Dermis blood vessel endothelial cell (primary cell): ENCODE measurements around the gene COQ10A. TPM values are rescaled to one million over a fixed set of nuclear protein-coding genes. Genes with fewer than 3 reads are reported as not detected.

Experiments
- DNase-seq: peaks from one replicate; pipeline ENCODE4 v3.0.0; 2010
- total RNA-seq: library from RNA; depleted of rRNA; stranded (reverse); fragments of >200 nt; gene quantifications from 2 replicates; pipeline ENCODE4 v1.2.3, GENCODE V29; 2014

The COQ10A gene
- total RNA-seq: 8.4 and 10.0 TPM in 2 replicates

DNA sequence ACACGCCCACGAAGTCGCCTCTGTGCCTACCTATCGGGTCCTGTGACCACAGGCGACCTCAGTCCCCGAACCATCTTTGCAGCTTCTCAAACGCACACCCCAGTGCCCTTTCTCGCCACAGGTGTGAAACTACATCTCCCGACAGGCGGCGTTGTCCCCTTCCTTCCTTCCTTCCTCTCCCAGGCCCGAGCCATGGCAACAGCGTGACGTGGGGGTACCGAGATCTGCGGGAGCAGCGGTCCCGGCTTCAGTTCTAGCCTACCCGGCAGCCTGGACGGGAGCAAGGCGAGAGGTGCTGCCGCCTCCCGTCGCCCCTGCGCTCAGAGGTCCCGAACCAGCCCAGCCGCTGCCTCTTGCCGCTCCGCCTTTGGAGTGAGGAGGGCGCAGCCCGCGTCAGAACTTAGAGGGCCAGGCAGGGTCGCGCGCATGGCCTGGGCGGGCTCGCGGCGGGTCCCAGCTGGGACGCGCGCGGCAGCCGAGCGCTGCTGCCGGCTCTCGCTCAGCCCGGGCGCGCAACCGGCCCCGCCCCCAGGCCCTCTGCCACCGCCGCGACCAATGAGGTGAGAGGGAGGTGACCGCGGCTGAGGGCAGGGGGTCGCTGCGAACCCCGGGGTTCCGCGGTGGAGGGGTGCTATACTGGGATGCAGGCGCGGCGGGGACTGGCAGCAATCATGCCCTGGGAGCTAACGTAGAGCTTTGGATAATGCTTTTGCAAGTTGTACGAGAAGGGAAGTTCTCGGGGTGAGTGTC, at the start of gene COQ10A:
Gene COQ10A, plus strand, starts transcription at position 250 of the 750 bp plus-strand sequence. Its CDS starts 177 bp downstream, at position 427.
- DNase-seq: peak; percentile 86

DNA sequence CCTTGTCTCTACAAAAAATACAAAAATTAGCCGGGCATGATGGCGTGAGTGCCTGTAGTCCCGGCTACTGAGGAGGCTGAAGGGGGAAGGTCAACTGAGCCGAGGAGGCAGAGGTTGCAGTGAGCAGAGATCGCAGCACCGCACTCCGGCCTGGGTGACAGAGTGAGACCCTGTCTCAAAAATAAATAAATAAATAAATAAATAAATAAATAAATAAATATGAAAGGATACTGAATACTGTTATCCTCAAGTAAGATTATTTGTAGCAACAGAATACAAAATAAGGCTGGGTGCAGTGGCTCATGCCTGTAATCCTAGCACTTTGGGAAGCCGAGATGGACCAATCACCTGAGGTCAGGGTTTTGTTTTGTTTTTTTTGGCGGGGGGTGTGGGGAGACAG, 46.9 kb upstream of the COQ10A start:
- no peak for DNase-seq

DNA sequence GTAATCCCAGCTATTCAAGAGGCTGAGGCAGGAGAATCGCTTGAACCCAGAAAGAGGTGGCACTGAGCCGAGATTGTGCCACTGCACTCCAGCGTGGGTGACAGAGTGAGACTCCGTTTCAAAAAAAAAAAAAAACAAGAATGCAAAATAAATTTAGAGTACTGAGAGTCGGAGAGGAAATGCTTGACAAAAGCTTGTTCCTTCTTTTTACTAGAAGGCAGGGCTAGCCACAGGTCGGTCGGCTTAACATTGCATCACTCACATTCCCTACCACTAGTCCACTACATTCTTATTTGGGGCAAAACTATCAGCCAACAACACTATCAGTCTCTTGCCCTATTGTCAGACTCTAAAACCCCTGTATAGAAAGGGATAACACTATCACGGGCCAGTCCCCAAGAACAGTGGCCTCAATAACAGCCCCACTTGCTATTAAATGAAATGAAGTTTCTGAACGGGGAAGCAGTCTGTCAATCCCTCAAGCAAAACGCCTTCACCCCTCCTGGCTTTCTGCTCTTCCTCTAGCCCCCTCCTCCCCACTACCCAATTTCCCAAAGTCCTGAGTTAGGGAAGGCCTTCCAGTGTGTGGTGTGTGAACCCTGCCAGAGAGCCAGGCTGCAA, 46.0 kb upstream of the COQ10A start:
- peak; percentile 40 for DNase-seq

DNA sequence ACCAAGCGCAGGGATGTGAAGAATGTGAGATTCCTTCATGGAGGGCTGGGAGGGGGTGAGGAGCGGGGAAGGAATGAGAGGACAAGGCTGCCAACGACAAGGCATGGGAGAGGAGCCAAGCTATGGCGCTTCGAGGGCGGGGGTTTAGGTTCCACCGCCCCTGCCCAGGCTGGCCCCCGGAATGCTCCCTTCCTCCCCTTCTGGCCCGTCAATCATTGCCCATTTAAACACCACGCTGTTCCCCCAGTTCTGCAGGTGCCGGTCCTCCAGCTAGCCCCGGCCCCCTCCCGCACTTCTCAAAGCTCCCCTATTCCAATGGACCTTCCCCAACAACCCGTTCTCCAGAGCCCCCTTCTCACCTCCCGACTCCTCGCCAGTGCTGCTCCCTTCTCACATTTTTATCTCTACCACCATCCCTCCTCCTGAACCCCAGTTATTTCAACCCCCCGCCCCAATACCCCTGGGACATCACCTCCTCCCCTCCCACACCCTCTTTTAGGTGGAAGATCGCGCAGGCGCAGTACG, 45.4 kb upstream of the COQ10A start:
- DNase-seq: peak; percentile 59

DNA sequence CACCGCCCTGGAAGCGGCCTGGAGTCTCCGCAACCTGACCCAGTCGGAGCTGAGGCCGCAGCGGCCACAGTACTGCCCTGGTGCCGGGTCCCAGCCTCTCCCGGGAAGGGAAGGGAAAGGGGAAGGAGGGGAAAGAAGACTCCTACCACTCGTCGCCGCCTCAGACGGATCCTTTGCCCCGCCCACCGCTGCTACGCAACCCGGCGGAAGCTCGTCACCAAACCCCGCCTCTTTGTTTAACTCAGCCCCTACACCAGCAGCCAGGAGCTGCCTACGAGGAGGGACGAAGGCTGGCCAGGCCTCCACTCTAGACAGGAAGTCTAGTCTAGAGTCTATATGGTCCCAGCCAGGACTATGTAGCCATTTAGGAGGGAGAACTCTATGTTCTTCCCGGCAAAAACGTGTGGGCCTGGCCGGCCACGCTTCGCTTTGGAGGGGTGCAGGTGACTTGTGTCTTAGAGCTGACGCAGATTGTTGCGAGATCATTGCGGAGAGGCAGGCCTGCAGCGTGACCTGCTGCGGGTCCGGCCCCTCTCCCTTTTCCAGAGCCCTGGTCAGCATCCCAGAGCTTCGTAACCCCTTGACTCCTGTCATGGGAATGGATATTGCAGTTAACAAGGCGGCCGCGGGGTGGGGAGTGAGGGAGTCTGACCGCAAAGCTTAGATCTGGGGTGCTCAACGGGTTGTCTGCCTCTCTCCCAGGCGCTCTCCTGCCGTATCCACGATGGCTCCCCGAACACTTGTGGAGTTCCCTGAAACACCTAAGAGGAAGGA, 44.8 kb upstream of the COQ10A start, which contains the start of gene RNF41:
Gene RNF41, minus strand, starts transcription at position 166 of the 774 bp plus-strand sequence. CDS start 7,875 bp downstream, outside the sequence.
- DNase-seq: peak; percentile 97

DNA sequence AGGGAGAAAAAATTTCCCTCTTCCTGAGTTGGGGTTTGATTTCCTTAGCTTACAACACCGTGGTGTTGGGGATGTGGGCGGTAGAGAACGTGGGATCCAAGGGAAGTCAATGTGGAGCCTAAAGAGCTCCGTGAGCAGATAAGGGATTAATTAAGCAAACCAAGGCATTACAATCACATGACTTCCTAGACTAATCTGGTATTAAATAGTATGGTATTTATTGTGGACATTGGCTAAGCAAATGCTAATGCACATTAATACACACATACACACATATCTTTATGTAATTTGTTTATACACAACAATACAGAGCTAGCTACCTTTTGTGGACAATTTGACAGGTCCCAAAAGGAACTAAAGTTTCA, 44.2 kb upstream of the COQ10A start:
- no peak for DNase-seq

DNA sequence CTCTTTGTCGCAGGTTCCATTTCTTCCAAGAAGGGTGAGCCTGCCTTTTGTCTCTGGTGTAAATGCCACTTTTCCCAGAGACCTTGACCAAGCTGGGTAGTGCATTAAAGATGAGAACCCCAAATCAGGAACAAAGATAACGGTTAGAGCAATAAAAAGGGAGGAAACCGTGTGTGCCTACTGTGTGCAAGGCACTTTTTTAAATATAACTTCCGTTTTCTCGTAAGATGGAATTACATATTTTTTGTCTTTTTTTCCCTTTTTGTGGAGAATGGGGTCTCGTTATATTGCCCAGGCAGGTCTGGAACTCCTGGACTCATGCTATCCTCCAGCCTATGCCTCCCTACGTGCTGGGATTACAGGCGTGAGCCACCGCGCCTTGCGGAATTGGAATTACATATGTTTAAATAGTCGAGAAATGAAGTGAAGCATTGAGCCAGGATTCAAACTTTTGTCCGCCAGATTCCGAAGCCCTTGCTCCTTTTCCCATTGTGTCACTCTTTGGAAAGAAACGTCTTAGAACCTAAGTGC, 43.1 kb upstream of the COQ10A start:
- no peak for DNase-seq

DNA sequence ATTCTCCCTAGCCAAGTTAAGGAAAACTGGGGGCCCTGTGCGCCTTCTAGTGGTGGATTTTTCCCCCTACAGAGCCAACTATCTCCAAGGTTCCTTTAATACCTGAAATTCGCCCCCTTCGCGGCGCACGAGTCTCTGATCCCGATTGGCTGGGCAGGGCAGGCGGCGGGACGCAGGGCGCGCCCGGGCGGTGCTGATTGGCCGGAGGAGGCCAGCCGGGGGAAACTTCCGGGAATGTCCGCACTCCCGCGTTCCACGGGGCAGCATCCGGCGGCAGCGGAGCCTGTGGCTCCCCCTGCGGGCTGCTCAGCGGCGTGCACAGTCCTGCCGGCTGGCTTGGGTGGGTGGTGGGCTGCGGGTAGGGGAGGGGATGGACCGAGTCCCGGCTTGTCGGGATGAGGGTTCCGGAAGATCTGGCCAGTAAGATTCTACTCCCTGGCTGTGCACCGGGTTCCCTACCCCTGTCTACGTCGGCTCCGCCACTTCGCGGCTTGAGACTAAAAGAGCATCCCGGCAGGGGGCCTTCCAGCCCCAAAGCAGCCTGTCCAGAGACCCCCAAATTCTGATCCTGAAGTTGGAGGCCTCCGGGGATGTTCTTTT, 42.5 kb upstream of the COQ10A start, which contains the start of gene NABP2:
Gene NABP2, plus strand, starts transcription at position 241 of the 600 bp plus-strand sequence. CDS start 515 bp downstream, outside the sequence.
- DNase-seq: peak; percentile 99

DNA sequence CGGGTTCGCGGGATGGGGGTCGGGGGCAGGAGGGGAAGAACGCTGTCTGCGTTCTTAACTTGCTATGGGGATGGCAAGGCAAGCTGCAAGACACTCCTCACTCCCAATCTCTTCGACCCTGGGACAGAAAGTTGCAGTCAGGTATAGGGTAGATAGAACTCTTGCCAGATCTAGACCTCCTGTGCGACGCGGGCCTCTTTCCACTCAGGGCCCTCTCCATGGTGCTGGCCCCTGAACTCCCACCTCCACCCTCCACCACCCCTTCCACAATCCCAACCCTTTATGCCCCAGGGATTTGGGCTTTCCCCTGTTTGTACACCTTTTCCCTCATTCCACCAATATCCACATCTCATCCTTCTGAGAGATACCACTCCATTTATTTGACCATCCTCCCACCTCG, 41.8 kb upstream of the COQ10A start:
- DNase-seq: no peak

DNA sequence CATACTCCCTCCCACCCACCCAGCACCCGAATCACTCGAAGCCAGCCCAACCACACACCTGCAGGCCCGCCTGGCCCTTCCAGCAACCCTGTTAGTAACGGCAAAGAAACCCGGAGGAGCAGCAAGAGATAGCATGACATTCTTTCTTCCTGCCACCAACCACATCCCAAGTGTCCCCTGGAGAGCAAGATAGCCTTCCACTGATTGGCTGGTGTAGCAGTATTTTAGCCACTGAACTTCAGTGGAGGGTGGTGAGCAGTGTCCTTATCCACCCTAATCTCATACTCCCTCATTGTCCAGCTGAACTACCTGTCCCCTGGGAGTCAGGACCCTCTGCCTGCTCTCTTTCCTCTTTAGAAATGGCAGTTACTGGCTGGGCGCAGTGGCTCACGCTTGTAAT, 37.7 kb upstream of the COQ10A start:
- DNase-seq: no peak

DNA sequence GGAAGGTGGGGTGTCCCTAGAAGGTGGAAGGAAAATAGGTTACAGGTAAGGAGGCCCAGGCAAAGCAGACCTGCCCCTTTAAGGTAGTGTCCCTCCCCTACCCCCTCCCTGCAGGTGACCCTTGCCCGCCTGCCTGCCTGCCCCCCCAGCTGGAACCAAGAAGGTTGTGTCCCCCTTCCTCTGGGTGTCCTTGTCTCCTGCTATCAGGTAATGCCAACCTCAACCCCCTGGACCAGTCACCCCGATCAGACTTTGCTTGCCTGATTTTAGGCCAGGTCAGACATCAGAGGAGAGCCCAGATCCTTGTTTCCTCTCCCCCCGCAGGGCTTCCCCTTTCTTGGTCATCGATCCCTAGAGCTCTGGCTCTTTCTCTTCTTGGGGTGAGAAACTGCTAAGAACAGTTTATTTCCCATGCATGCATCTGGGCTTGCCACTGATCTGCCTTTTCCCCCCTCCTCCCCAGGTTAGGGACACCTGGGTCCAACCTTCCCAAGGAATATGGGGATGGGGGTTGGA, 36.8 kb upstream of the COQ10A start, which contains the start of gene SLC39A5:
Gene SLC39A5, plus strand, starts transcription at position 136 of the 516 bp plus-strand sequence. CDS start 1,224 bp downstream, outside the sequence.
- no peak for DNase-seq

DNA sequence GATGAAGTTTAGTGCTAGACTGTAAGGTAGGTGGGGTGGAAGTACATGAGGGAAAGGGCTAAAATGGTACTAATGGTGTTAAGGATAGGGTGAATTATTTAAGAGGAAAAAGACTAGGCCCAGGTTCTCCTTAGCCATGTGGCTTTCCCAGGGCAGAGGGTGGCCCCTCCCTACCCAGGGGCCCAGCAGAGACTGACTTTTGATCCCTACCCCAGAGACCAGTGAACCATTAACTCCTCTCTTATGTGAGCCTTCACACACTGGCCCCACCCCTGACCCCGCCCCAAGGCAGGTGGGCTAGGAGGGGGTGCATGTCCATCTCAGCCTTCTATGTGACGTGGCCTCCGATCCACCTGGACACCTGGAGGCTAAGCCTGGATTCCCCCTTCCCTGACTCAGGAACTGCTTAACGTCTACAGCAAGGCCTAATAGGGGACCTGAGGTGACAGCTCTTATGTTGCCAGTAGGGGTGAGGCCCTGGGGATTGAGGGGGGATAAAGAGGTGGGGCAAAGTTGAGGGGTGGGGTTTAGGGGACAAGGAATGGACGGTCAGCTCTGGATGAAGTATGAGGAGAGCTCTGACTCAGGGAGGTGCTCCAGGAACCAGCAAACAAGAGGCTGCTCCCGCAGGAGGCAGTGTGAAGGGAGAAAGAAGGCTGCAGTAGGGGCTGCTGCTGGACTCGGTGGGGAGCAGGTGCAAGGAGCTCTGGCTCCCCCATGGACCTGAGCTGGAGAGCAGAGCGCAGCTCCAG, 36.1 kb upstream of the COQ10A start:
- DNase-seq: no peak

DNA sequence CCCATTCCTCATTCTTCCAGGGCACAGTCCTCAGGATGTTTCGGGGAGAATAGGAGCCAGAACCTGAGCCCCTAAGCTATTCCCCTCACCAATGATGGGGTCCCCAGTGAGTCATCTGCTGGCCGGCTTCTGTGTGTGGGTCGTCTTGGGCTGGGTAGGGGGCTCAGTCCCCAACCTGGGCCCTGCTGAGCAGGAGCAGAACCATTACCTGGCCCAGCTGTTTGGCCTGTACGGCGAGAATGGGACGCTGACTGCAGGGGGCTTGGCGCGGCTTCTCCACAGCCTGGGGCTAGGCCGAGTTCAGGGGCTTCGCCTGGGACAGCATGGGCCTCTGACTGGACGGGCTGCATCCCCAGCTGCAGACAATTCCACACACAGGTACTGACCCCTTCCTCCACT, 35.6 kb upstream of the COQ10A start:
- DNase-seq: no peak

DNA sequence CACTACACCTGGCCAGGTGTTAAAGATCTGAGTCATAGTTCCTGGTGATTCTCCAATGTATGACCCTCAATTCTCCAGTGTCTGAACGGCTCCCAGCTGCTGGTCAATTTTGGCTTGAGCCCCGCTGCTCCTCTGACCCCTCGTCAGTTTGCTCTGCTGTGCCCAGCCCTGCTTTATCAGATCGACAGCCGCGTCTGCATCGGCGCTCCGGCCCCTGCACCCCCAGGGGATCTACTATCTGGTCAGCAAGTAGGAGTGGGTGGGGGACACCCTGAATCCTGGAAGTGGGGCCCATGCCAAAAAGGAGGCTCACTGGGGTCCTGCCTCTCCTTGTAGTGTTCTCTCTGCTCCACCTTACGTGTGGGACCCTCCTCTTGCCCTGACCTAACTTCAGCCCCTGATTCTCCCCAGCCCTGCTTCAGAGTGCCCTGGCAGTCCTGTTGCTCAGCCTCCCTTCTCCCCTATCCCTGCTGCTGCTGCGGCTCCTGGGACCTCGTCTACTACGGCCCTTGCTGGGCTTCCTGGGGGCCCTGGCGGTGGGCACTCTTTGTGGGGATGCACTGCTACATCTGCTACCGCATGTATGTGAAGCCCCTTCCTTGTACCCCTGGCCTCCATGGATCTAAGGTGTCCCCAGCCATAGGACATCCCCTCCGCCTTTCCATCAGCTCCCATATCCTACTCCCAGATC, 31.9 kb upstream of the COQ10A start:
- no peak for DNase-seq

DNA sequence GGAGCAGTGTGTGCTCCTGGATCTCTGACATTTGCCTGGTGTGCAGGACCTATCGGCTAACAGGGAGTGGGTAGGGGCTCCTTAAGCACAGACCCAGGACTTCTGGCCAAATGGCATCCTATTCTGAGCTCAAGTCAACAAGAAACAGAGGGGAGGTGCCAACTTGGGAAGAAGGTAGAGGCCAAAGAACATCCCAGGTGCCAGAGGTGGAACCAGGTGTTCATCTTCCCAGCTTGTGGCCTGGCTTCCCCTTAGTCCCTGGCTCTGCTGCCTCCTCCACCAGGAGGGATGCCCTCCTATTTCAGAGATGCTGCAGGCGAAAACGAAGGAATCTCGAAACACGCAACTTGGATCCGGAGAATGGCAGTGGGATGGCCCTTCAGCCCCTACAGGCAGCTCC, 30.7 kb upstream of the COQ10A start:
- DNase-seq: no peak

DNA sequence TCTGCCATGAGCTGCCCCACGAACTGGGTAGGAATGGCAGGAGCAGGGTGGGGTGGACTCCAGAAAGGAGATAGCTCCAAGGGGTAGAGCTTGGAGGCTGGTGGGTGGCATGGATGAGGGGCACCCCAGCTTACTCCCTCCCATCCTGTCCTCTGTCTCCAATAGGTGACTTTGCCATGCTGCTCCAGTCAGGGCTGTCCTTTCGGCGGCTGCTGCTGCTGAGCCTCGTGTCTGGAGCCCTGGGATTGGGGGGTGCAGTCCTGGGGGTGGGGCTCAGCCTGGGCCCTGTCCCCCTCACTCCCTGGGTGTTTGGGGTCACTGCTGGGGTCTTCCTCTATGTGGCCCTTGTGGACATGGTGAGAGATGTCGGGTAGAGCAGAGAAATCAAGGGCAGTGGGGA, 29.8 kb upstream of the COQ10A start:
- no peak for DNase-seq

DNA sequence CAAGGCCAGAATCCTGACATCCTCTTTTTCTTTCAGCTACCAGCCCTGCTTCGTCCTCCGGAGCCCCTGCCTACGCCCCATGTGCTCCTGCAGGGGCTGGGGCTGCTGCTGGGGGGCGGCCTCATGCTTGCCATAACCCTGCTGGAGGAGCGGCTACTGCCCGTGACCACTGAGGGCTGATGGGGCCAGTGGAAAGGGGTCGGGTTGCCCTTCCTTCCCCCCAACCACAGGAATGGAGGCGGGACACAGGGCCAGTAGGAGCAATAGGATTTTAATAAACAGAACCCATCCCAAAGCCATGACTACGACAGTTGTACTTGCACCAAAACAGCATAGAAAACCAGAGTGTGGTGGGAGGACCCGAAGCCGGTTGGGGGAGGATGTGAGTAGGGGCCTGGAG, 29.2 kb upstream of the COQ10A start:
- DNase-seq: no peak

DNA sequence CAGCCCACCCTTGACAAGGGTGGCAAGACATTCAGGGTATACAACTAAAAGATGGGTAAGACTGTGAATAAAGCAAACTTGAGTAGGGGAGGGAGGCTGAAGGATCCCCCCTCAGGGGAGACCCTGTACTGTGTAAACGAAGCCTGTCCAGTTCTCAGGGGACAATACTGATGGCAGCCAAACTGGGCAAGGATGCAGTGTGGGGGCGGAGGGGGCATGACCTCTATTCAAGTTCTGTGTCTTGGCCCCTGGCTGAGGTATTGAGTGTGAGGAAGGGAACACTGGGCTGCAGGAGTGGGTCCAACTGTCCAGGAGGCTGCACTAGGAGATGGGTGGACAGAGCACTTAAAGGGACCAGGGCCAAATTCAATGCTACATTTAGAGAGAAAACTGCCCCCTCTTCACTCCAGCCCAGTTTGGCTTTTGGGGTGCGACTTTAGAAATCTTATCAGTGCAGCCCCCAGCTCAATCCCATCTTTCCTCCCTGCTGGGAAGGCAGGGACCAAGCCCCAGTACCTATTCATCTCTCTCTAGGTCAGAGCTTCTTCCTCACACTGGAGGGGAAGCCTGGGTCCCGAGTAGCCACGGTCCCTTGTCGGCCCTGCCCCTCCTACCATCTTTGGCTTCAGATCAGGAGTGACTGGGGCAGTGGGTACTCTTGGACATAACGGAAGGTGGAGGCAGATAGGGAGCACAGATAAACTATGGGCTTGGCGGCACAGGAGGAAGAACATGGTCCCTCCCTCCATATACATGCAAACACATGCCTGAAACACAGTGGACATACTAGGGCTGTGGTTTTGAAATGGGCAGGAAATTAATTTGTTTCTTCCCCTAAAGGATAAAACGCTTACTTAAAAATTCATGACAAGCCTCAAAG, 25.1 kb upstream of the COQ10A start:
- DNase-seq: no peak

DNA sequence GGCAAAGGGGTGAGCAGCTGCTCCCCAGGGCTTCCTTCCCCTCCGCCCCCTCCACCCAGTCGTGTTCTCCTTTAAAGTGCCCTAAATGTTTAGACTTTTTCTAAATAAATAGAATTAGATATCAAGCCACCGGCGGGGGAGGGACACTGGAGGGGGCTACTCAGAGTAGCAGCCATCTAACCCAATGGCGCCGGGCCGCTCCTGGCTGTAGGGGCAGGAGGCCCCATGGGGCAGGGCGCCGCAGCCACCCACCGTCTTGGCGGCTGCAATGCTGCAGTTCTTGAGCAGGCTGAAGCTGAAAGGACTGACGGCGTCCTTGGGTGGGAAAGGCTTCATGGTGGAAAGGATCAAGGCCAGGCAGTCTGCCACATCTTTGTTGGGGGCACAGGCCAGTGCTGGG, 23.8 kb upstream of the COQ10A start:
- no peak for DNase-seq
